Thoracic aorta endothelial cell (primary cell): Measurements from ENCODE around the gene STK38L. TPM values are rescaled to one million over a fixed set of nuclear protein-coding genes. Genes with fewer than 3 reads are reported as not detected.

Source experiments
- total RNA-seq: library from RNA; depleted of rRNA; stranded (reverse); fragments of >200 nt; gene quantifications from 2 replicates; pipeline ENCODE4 v1.2.3, GENCODE V29; 2012

The STK38L gene
- 37.4 and 43.3 TPM in 2 replicates for total RNA-seq

GRCh38 chr12:27243804-27244688 lies at the start of gene STK38L:
STK38L (plus strand) TSS chr12:27244286; CDS start chr12:27297721, 53,435 bp downstream.

GRCh38 chr12:27332714-27333402 lies 88.8 kb downstream of the STK38L start, which contains the start of gene BMAL2:
BMAL2 (plus strand) TSS chr12:27332836; CDS start chr12:27333073, 237 bp downstream.

Other genes with a start within 250 kb of the STK38L start
- gene TM7SF3, start 229.9 kb upstream of the STK38L start, total RNA-seq, result 92.8 and 109 TPM in 2 replicates
- 56.8 and 78.4 TPM in 2 replicates for gene MED21, start 221.7 kb upstream of the STK38L start, total RNA-seq
- gene C12orf71, start 161.7 kb upstream of the STK38L start, total RNA-seq, result not detected in 2 replicates
- gene BMAL2, start 88.5 kb downstream of the STK38L start, total RNA-seq, result 76.1 and 86.2 TPM in 2 replicates
- 0.50 and 0.80 TPM in 2 replicates for gene SMCO2, start 202.4 kb downstream of the STK38L start, total RNA-seq